Colonic mucosa (tissue), 4 donors: Measurements from ENCODE around the gene VIL1. TPM values are rescaled to one million over a fixed set of nuclear protein-coding genes. Genes with fewer than 3 reads are reported as not detected.

ENCODE experiments used
- DNase-seq: peaks from one replicate; pipeline ENCODE4 v3.0.0-alpha.2; 2020
- H3K27ac ChIP-seq: fragments of 200-600 bp; one replicate; pipeline ENCODE4 v1.8.0; 2021
- H3K27me3 ChIP-seq: fragments of 200-600 bp; one replicate; pipeline ENCODE4 v1.8.0; 2021
- H3K36me3 ChIP-seq: fragments of 200-600 bp; one replicate; pipeline ENCODE4 v1.8.0; 2021
- H3K4me1 ChIP-seq: fragments of 200-600 bp; one replicate; pipeline ENCODE4 v1.8.0; 2021; ENCODE audit warnings: mild to moderate bottlenecking
- H3K4me3 ChIP-seq: fragments of 200-600 bp; one replicate; pipeline ENCODE4 v1.8.0; 2021
- H3K9ac ChIP-seq, 2 donors: one replicate each; pipeline ENCODE4 v1.7.0; 2013; ENCODE audit warnings: control low read depth in 2 of 2, low read depth in 2 of 2, low read length in 2 of 2
- H3K9me3 ChIP-seq: fragments of 200-600 bp; one replicate; pipeline ENCODE4 v1.8.0; 2021
- CTCF ChIP-seq: fragments of 200-600 bp; IDR thresholded peaks from one replicate; pipeline ENCODE4 v1.8.0; 2022; ENCODE audit warnings: antibody characterized with exemption, mild to moderate bottlenecking
- intact Hi-C: fragments of 100-400 bp; cut with DNase I; formaldehyde crosslinking; loops from one replicate; pipeline ENCODE4 v1.14.1; 2022
- total RNA-seq, 2 donors: library from RNA; stranded (reverse); fragmentation: NEBNext Ultra II Directional in 1 of 2; extraction: Animal tissue kit (Norgen Biotek cat#: 25700) in 1 of 2; gene quantifications; one replicate each; pipeline ENCODE4 v1.2.1, GENCODE V29; 2021
- donor health status: healthy.
- donor health status: DM: no; HTN: no; CAD: no.
- donor health status: DM: no; HTN: no; CAD: no.

The VIL1 gene
- total RNA-seq, 2 donors from 2014 or later: 545 to 634 TPM

DNA sequence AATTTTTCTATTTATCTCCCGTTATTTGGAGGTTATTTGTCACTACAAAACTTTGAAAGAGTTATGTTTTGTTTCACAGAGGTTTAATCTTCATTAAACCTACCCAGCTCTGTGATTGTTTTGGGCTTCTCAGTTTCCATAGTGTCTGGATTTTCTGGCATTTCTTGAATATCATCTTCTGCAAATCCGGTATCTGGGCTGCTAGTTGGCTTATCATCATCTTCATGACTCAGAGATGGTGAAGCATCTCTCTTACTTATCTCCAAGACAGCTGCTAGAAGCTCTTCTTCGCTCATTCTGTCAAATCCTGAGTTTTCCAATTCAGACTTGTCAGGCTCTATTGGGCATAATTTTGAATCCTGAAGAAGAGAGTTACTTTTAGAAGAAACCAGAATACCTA is 55.6 kb downstream of the VIL1 start:
- H3K4me1 ChIP-seq: no peaks in the 10 kb centered on the region
- intact Hi-C loops: no loop called here
- no peak overlapping the region for H3K4me3 ChIP-seq
- H3K27me3 ChIP-seq: no peaks in the 10 kb centered on the region
- TF ChIP-seq CTCF: no peak
- DNase-seq: no peak
- peaks cover 5% of the 10 kb centered on the region for H3K36me3 ChIP-seq
- no peak overlapping the region for H3K9ac ChIP-seq
- no peaks in the 10 kb centered on the region for H3K9me3 ChIP-seq
- no peak overlapping the region for H3K27ac ChIP-seq

DNA sequence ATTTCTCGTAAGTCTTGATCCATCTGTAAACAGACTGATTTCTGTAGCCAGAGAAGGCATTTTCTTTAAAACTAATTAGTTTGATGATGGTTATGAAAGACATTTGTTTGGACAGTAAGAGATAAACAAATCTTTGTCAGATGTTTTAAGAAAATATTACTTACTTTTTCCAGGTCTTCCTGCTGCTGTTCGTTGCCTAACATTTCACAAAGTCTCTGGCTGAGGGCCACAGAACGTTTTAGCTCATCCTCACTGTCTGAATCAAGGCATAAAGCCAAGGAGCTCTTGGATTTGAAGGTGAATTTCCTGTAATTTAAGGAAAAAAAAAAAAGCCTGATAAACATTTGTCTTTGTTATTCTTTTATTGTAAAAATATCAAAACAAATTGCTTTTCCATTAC is 57.8 kb downstream of the VIL1 start:
- intact Hi-C loops: no loop called here
- Histone ChIP-seq H3K9me3 (no peaks in the 10 kb centered on the region), H3K9ac (no peak overlapping the region), H3K36me3 (peaks cover 5% of the 10 kb centered on the region), H3K4me1 (no peaks in the 10 kb centered on the region), H3K27me3 (no peaks in the 10 kb centered on the region), H3K4me3 (no peak overlapping the region), H3K27ac (no peak overlapping the region)
- TF ChIP-seq CTCF: no peak
- DNase-seq: no peak

GRCh38 chr2:218477247-218477646 is 58.3 kb downstream of the VIL1 start:
- Histone ChIP-seq H3K4me1 (no peaks in the 10 kb centered on the region), H3K27ac (no peak overlapping the region), H3K9ac (no peak overlapping the region), H3K4me3 (no peak overlapping the region), H3K27me3 (no peaks in the 10 kb centered on the region), H3K36me3 (peaks cover 5% of the 10 kb centered on the region), H3K9me3 (no peaks in the 10 kb centered on the region)
- TF ChIP-seq CTCF: no peak
- intact Hi-C loops: no loop called here
- DNase-seq: no peak

DNA sequence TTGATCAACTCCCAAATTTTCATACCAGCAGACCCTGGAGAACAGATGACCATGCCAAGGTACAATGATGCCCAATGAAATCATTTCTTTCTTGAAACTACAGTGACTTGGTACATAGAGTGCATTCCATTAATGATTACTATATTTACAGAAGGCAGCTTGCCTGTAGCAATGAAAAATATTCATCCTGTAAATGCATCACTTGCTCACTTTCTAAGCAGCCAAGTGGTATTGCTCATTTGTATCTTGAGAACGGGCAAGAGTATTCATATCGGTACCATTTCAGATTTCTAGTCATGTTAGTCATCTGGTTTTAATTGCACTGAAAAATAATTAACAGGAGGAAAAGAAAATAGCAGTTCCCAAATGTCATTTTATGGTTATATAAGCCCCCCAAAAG is 59.6 kb downstream of the VIL1 start:
- no peak overlapping the region for H3K9ac ChIP-seq
- H3K9me3 ChIP-seq: no peaks in the 10 kb centered on the region
- peaks cover 5% of the 10 kb centered on the region for H3K36me3 ChIP-seq
- H3K4me1 ChIP-seq: no peaks in the 10 kb centered on the region
- intact Hi-C loops: no loop called here
- no peak for TF ChIP-seq CTCF
- no peak overlapping the region for H3K4me3 ChIP-seq
- no peak overlapping the region for H3K27ac ChIP-seq
- DNase-seq: no peak
- H3K27me3 ChIP-seq: no peaks in the 10 kb centered on the region

- Histone ChIP-seq H3K36me3 (peaks cover 5% of the 10 kb centered on the region), H3K9ac (no peak overlapping the region), H3K4me1 (no peaks in the 10 kb centered on the region), H3K27me3 (no peaks in the 10 kb centered on the region), H3K9me3 (no peaks in the 10 kb centered on the region), H3K27ac (no peak overlapping the region), H3K4me3 (no peak overlapping the region)
- intact Hi-C loops: no loop called here
- DNase-seq: no peak
- TF ChIP-seq CTCF: no peak
These were observed 60.7 kb downstream of the VIL1 start for GRCh38 chr2:218479595-218479994.

GRCh38 chr2:218482651-218483050 is 63.7 kb downstream of the VIL1 start:
- TF ChIP-seq CTCF: no peak
- intact Hi-C loops: no loop called here
- no peaks in the 10 kb centered on the region for H3K27me3 ChIP-seq
- no peaks in the 10 kb centered on the region for H3K4me1 ChIP-seq
- H3K27ac ChIP-seq: no peak overlapping the region
- no peak for DNase-seq
- H3K9me3 ChIP-seq: no peaks in the 10 kb centered on the region
- no peak overlapping the region for H3K4me3 ChIP-seq
- H3K9ac ChIP-seq: no peak overlapping the region
- H3K36me3 ChIP-seq: no peaks in the 10 kb centered on the region
